HepG2 (cell line): ENCODE measurements around the gene CMIP. TPM values are rescaled to one million over a fixed set of nuclear protein-coding genes. Genes with fewer than 3 reads are reported as not detected.

Experiments
- ATAD3A ChIP-seq: sonication (generic); formaldehyde crosslinking; IDR thresholded peaks from 2 replicates; pipeline ENCODE4 v1.4.0; 2020; ENCODE audit warnings: missing genetic modification reagents
- CCAR2 ChIP-seq: fragments of 200-400 bp; formaldehyde crosslinking; optimal IDR thresholded peaks from 2 replicates; pipeline ENCODE3; 2018; ENCODE audit warnings: low read depth, mild to moderate bottlenecking, low read length, moderate library complexity
- HMGXB4 ChIP-seq, 2 experiments: sonication (generic) in 1 of 2; formaldehyde crosslinking in 1 of 2; IDR thresholded peaks; 2 replicates each; pipeline versions ENCODE4 v1.4.0 to v1.6.1; 2018 to 2020; ENCODE audit warnings: missing genetic modification reagents in 2 of 2, borderline replicate concordance in 1 of 2, low read depth in 1 of 2, mild to moderate bottlenecking in 1 of 2, missing biosample characterization in 1 of 2
- KIAA2018 ChIP-seq: sonication (generic); formaldehyde crosslinking; IDR thresholded peaks from 2 replicates; pipeline ENCODE4 v1.5.0; 2020; ENCODE audit warnings: mild to moderate bottlenecking, missing genetic modification reagents, borderline replicate concordance
- MYNN ChIP-seq: sonication (generic); formaldehyde crosslinking; IDR thresholded peaks from 2 replicates; pipeline ENCODE4 v1.4.0; 2020; ENCODE audit warnings: mild to moderate bottlenecking, low read depth, missing genetic modification reagents
- REL ChIP-seq: sonication (generic); formaldehyde crosslinking; conservative IDR thresholded peaks from 2 replicates; pipeline ENCODE4 v1.8.0; 2022; ENCODE audit warnings: mild to moderate bottlenecking, missing genetic modification reagents, moderate library complexity
- ZBTB26 ChIP-seq: IDR thresholded peaks from 2 replicates; pipeline ENCODE4 v1.6.1; 2016; ENCODE audit warnings: missing compliant biosample characterization, missing genetic modification reagents, borderline replicate concordance
- ZFP90 ChIP-seq: sonication (generic); formaldehyde crosslinking; IDR thresholded peaks from 2 replicates; pipeline ENCODE4 v1.8.0; 2022; ENCODE audit warnings: missing genetic modification reagents, mild to moderate bottlenecking, inconsistent platforms, borderline replicate concordance
- ZMAT3 ChIP-seq: sonication (generic); formaldehyde crosslinking; conservative IDR thresholded peaks from 2 replicates; pipeline ENCODE4 v1.7.0; 2021; ENCODE audit warnings: missing genetic modification reagents
- ZNF230 ChIP-seq: sonication (generic); formaldehyde crosslinking; IDR thresholded peaks from 2 replicates; pipeline ENCODE4 v1.4.0; 2020; ENCODE audit warnings: mild to moderate bottlenecking, missing genetic modification reagents
- ZNF383 ChIP-seq: sonication (generic); formaldehyde crosslinking; IDR thresholded peaks from 2 replicates; pipeline ENCODE4 v1.4.0; 2020; ENCODE audit warnings: missing genetic modification reagents, mild to moderate bottlenecking, borderline replicate concordance
- ZNF598 ChIP-seq: sonication (generic); formaldehyde crosslinking; IDR thresholded peaks from 2 replicates; pipeline ENCODE4 v1.5.1; 2020; ENCODE audit warnings: mild to moderate bottlenecking, missing genetic modification reagents, borderline replicate concordance
- ZNF800 ChIP-seq: sonication (generic); formaldehyde crosslinking; IDR thresholded peaks from 2 replicates; pipeline ENCODE4 v1.4.0; 2020; ENCODE audit warnings: missing genetic modification reagents
- polyA plus RNA-seq, 8 experiments: library from polyadenylated mRNA; depleted of rRNA in 3 of 8; stranded (reverse) in 7 of 8; unstranded in 1 of 8; fragments of >200 nt; fragmentation: Illumina TruSeq in 4 of 8; extraction: Trizol in 4 of 8; gene quantifications; 2 replicates each; pipeline versions ENCODE4 v1.2.1 to v1.2.3, GENCODE V29; 2011 to 2016; ENCODE audit warnings: low read depth in 4 of 8, missing spikeins in 1 of 8, mixed read lengths in 1 of 8; ENCODE audit not compliant: insufficient read depth in 1 of 8
- total RNA-seq, 5 experiments: library from RNA; depleted of rRNA; stranded (reverse); fragments of >200 nt; fragmentation: Illumina TruSeq; extraction: Trizol; gene quantifications; 2 replicates each; pipeline ENCODE4 v1.2.3, GENCODE V29; 2016; ENCODE audit warnings: low read depth in 1 of 5

The CMIP gene
- total and polyA plus RNA-seq, 2 of the 13 experiments (the other 11 are each of a cell fraction or from before 2014, with no cell fraction given): 10.9 to 18.1 TPM

- no peak for TF ChIP-seq ZNF800 (CRISPR knock-in tag)
- TF ChIP-seq ZFP90 (CRISPR knock-in tag): no peak
- TF ChIP-seq ZNF230 (CRISPR knock-in tag): no peak
- no peak for TF ChIP-seq KIAA2018 (CRISPR knock-in tag)
- TF ChIP-seq ZMAT3 (CRISPR knock-in tag): no peak; the same call in 1 of the 2 replicates
- TF ChIP-seq ZNF598 (CRISPR knock-in tag): no peak
- TF ChIP-seq ATAD3A (CRISPR knock-in tag): no peak
- no peak for TF ChIP-seq CCAR2
- peak in 1 of 2 experiments; percentile 59; a peak in 1 of 4 replicates for TF ChIP-seq HMGXB4 (CRISPR knock-in tag; IDR thresholded peaks at IDR 0.05; ENCODE audit: borderline replicate concordance in 1 of 2, low read depth in 1 of 2)
- TF ChIP-seq ZBTB26 (CRISPR knock-in tag): 0 out of 2 replicates have a peak, but pooled peaks have one; percentile 31
- TF ChIP-seq REL (CRISPR knock-in tag): no peak
- TF ChIP-seq MYNN: no peak
- no peak for TF ChIP-seq ZNF383 (CRISPR knock-in tag)
Measured at GRCh38 chr16:81447383-81448101, 2.9 kb downstream of the CMIP start (continued).
